Measurements from ENCODE around the gene JSRP1.

JSRP1 gene

DNA sequence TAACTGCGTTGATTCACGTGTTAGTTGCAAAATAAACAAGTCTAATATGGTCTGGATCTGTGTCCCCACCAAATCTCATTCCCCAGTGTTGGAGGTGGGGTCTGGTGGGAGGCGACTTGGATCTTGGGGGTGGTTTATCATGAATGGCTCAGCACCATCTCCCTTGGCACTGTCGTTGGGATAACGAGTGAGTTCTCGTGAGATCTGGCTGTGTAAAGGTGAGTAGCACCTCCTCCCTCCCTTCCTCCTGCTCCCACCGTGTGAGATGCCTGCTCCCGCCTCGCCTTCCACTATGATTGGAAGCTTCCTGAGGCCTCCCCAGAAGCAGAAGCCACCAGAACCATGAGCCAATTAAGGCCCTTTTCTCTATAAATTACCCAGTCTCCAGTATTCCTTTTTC lies 20.9 kb upstream of the JSRP1 start:
- no peaks in the 10 kb centered on the region for H3K27me3 ChIP-seq (ENCODE audit: insufficient read depth, low read length, poor library complexity)
- H3K27ac ChIP-seq (ENCODE audit: low read depth, low read length): no peak overlapping the region
- no peak overlapping the region for H2BK5ac ChIP-seq (ENCODE audit: low read length)
- H3K56ac ChIP-seq (ENCODE audit: low read length): no peak overlapping the region
- no peak overlapping the region for H4K5ac ChIP-seq (ENCODE audit: low read length)
- H3K9ac ChIP-seq (ENCODE audit: low read length): no peak overlapping the region
- H3K4me2 ChIP-seq (ENCODE audit: low read length): no peak overlapping the region
- H3K79me2 ChIP-seq (ENCODE audit: control insufficient read depth, insufficient read depth, low read length): peaks cover 11% of the 10 kb centered on the region
- WGBS (ENCODE audit: extremely low coverage, insufficient coverage, low lambda C conversion rate): no CpG with 5 or more reads among the region's 9 CpGs
- no peak overlapping the region for H4K8ac ChIP-seq (ENCODE audit: low read depth, low read length)
- H2BK120ac ChIP-seq (ENCODE audit: low read depth, low read length): no peak overlapping the region
- H3K36me3 ChIP-seq (ENCODE audit: control insufficient read depth, insufficient read depth, low read length): peaks cover 3% of the 10 kb centered on the region
- no peak overlapping the region for H3K18ac ChIP-seq (ENCODE audit: low read length)
- H3K4me3 ChIP-seq (ENCODE audit: low read length): no peak overlapping the region
- no peaks in the 10 kb centered on the region for H3K4me1 ChIP-seq (ENCODE audit: control insufficient read depth, low read depth, low read length)
- no peak overlapping the region for H3K4ac ChIP-seq (ENCODE audit: low read depth, low read length)
- H3K23ac ChIP-seq (ENCODE audit: low read length): no peak overlapping the region
- no peak overlapping the region for H2BK15ac ChIP-seq (replicated peaks; ENCODE audit: low read depth)
- DNase-seq: no peak
- H2AK5ac ChIP-seq (ENCODE audit: low read length): no peak overlapping the region
- H3K79me1 ChIP-seq (ENCODE audit: low read length): peaks cover 7% of the 10 kb centered on the region

DNA sequence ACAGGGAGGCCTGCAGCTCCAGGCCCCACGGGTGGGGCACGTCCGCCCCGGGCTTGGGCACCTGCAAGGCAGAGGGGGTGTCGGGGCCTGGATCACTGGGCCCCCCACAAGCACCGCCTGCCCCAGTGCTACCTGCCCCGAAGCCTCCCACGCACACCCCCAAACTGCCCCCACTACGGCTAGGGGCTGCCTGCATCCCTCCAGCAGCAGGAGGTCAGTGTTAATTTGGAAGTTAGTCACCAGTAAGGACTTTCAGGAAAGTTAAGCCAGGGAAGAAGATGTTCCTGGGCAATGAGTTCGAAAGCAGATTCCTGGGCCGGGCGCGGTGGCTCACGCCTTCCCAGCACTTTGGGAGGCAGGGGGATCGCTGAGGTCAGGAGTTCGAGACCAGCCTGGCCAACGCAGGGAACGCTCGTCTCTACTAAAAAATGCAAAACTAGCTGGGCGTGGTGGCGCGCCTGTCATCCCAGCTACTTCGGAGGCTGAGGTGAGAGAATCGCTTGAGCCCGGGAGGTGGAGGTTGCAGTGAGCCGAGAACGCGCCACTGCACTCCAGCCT lies 20.3 kb upstream of the JSRP1 start:
- Histone ChIP-seq H3K4me1 (ENCODE audit: control insufficient read depth, low read depth, low read length) (no peaks in the 10 kb centered on the region), H4K5ac (ENCODE audit: low read length) (no peak overlapping the region), H3K23ac (ENCODE audit: low read length) (no peak overlapping the region), H2BK5ac (ENCODE audit: low read length) (no peak overlapping the region), H3K27ac (ENCODE audit: low read depth, low read length) (no peak overlapping the region), H3K27me3 (ENCODE audit: insufficient read depth, low read length, poor library complexity) (no peaks in the 10 kb centered on the region), H3K18ac (ENCODE audit: low read length) (no peak overlapping the region), H3K4me2 (ENCODE audit: low read length) (no peak overlapping the region), H3K36me3 (ENCODE audit: control insufficient read depth, insufficient read depth, low read length) (peaks cover 5% of the 10 kb centered on the region), H2AK5ac (ENCODE audit: low read length) (no peak overlapping the region), H3K56ac (ENCODE audit: low read length) (no peak overlapping the region), H2BK15ac (replicated peaks; ENCODE audit: low read depth) (no peak overlapping the region), H3K4me3 (ENCODE audit: low read length) (no peak overlapping the region), H3K79me2 (ENCODE audit: control insufficient read depth, insufficient read depth, low read length) (peaks cover 16% of the 10 kb centered on the region), H3K9ac (ENCODE audit: low read length) (no peak overlapping the region), H2BK120ac (ENCODE audit: low read depth, low read length) (no peak overlapping the region), H3K4ac (ENCODE audit: low read depth, low read length) (no peak overlapping the region), H3K79me1 (ENCODE audit: low read length) (peaks cover 7% of the 10 kb centered on the region), H4K8ac (ENCODE audit: low read depth, low read length) (no peak overlapping the region)
- no peak for DNase-seq
- WGBS (ENCODE audit: extremely low coverage, insufficient coverage, low lambda C conversion rate): no CpG with 5 or more reads among the region's 28 CpGs

DNA sequence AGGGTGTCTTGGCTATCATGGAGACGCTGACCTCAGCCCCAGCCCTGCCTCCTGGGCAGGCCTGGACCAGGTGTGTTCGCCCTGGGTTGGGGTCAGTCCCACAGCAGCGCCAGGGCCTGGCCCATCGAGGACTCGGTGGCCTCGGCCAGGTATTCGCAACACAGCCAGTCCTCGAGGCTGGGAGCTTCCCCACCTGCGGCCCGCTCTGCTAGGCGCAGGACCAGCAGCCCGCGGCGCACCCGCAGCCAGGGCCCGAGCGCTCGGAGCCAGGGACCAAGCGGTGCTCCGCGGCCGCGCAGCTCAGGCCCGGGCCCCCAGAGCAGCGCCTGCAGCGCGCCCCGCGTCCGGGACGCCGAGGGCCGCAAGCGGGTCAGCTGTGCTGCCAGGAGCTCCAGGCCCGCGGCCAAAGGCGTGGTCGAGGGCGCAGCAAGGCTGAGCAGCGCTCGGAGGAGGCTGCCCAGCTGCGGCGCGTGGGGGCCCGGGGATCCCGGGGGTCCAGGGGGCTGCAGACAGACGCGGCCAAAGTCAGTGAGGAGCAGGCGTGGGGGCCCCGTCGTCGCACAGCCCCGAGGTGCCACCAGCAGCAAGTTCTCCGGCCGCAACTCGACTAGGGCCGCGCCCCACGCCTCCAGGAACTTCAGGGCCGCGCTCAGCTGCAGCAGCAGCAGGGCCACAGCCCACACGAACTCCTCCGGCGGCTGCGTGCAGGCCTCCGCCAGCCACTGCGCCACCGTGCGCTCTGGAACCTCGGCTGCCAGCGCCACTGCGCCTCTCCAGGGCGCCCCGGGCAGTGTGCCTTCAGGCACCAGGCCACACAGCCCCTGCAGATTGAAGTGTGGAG lies 19.6 kb upstream of the JSRP1 start:
- no peak overlapping the region for H3K4ac ChIP-seq (ENCODE audit: low read depth, low read length)
- H3K36me3 ChIP-seq (ENCODE audit: control insufficient read depth, insufficient read depth, low read length): peaks cover 5% of the 10 kb centered on the region
- H3K56ac ChIP-seq (ENCODE audit: low read length): no peak overlapping the region
- no peak overlapping the region for H3K4me3 ChIP-seq (ENCODE audit: low read length)
- peaks cover 23% of the 10 kb centered on the region for H3K79me2 ChIP-seq (ENCODE audit: control insufficient read depth, insufficient read depth, low read length)
- H3K9ac ChIP-seq (ENCODE audit: low read length): no peak overlapping the region
- H4K5ac ChIP-seq (ENCODE audit: low read length): no peak overlapping the region
- no peak overlapping the region for H3K23ac ChIP-seq (ENCODE audit: low read length)
- no peak for DNase-seq
- no peak overlapping the region for H3K27ac ChIP-seq (ENCODE audit: low read depth, low read length)
- H2BK15ac ChIP-seq (replicated peaks; ENCODE audit: low read depth): no peak overlapping the region
- H2AK5ac ChIP-seq (ENCODE audit: low read length): no peak overlapping the region
- no peaks in the 10 kb centered on the region for H3K4me1 ChIP-seq (ENCODE audit: control insufficient read depth, low read depth, low read length)
- no peak overlapping the region for H2BK120ac ChIP-seq (ENCODE audit: low read depth, low read length)
- no peaks in the 10 kb centered on the region for H3K27me3 ChIP-seq (ENCODE audit: insufficient read depth, low read length, poor library complexity)
- no peak overlapping the region for H2BK5ac ChIP-seq (ENCODE audit: low read length)
- H3K18ac ChIP-seq (ENCODE audit: low read length): no peak overlapping the region
- H4K8ac ChIP-seq (ENCODE audit: low read depth, low read length): no peak overlapping the region
- H3K4me2 ChIP-seq (ENCODE audit: low read length): no peak overlapping the region
- no CpG with 5 or more reads among the region's 74 CpGs for WGBS (ENCODE audit: extremely low coverage, insufficient coverage, low lambda C conversion rate)
- H3K79me1 ChIP-seq (ENCODE audit: low read length): peaks cover 7% of the 10 kb centered on the region

DNA sequence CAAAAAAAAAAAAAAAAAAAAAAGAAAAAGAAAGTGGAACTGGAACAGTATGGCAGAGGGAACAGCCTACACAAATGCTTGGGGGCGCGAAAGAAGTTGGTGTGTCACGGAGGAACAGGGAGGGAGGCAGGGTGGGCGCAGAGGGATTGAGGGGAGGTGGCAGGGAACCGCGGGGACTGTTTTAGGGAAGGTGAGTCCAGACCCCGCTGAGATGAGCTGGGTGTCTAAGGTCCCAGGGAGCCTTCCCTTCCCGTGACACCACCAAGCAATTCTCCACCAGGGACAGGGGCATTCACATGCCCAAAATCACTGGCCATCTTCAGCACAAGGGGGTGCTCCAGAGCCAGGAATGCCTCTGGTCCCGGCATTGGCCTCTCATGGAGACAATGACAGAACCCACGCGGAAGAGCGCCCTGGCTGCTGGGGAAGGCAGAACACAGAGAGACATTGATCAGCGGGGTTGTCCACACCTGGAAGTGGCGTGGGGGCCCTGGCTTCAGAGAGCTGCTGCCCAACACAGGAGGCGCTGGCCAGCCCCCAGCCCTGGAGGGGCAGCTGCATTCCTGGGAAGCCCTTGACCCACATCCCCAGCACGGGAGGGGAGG lies 18.8 kb upstream of the JSRP1 start:
- no peak overlapping the region for H3K27ac ChIP-seq (ENCODE audit: low read depth, low read length)
- DNase-seq: peak; percentile 89
- H3K23ac ChIP-seq (ENCODE audit: low read length): no peak overlapping the region
- no peak overlapping the region for H2BK120ac ChIP-seq (ENCODE audit: low read depth, low read length)
- no peak overlapping the region for H2BK15ac ChIP-seq (replicated peaks; ENCODE audit: low read depth)
- no peak overlapping the region for H3K4ac ChIP-seq (ENCODE audit: low read depth, low read length)
- no CpG with 5 or more reads among the region's 16 CpGs for WGBS (ENCODE audit: extremely low coverage, insufficient coverage, low lambda C conversion rate)
- H3K18ac ChIP-seq (ENCODE audit: low read length): no peak overlapping the region
- H3K4me3 ChIP-seq (ENCODE audit: low read length): no peak overlapping the region
- H3K4me2 ChIP-seq (ENCODE audit: low read length): no peak overlapping the region
- H2BK5ac ChIP-seq (ENCODE audit: low read length): no peak overlapping the region
- peaks cover 31% of the 10 kb centered on the region for H3K79me2 ChIP-seq (ENCODE audit: control insufficient read depth, insufficient read depth, low read length)
- H3K27me3 ChIP-seq (ENCODE audit: insufficient read depth, low read length, poor library complexity): no peaks in the 10 kb centered on the region
- peaks cover 5% of the 10 kb centered on the region for H3K36me3 ChIP-seq (ENCODE audit: control insufficient read depth, insufficient read depth, low read length)
- peaks cover 7% of the 10 kb centered on the region for H3K79me1 ChIP-seq (ENCODE audit: low read length)
- H3K4me1 ChIP-seq (ENCODE audit: control insufficient read depth, low read depth, low read length): no peaks in the 10 kb centered on the region
- no peak overlapping the region for H3K9ac ChIP-seq (ENCODE audit: low read length)
- peak overlapping the region; percentile 49 for H3K56ac ChIP-seq (ENCODE audit: low read length)
- H4K8ac ChIP-seq (ENCODE audit: low read depth, low read length): no peak overlapping the region
- no peak overlapping the region for H2AK5ac ChIP-seq (ENCODE audit: low read length)
- H4K5ac ChIP-seq (ENCODE audit: low read length): no peak overlapping the region

DNA sequence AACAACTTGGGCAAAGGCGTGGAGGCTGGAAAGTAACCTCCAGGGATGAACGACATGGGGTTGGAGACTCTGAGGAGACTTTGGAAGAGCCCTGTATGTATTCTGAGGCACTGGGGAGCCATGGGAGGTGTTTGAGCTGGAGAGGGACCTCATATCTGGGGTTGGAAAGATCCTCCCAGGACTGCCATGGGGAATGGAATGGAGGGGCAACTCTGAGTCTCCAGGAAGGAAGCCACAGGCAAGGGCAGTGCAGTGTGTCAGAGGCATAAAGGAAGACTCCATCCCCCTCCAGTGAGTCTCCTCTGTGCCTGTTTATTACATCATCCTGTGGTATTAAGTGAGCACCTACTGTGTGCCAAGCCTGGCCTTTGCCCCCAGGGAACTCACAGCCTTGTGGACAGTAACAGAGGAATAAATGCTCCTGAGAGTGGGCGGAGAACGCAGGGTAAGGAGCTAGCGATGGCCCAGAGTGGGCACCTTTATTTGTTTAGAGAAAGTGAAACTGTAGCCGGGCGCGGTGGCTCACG lies 18.0 kb upstream of the JSRP1 start:
- whole genome bisulfite sequencing (ENCODE audit: extremely low coverage, insufficient coverage, low lambda C conversion rate): no CpG with 5 or more reads among the region's 9 CpGs
- H3K27ac ChIP-seq (ENCODE audit: low read depth, low read length): no peak overlapping the region
- no peak overlapping the region for H2AK5ac ChIP-seq (ENCODE audit: low read length)
- no peak overlapping the region for H2BK15ac ChIP-seq (replicated peaks; ENCODE audit: low read depth)
- no peak overlapping the region for H4K5ac ChIP-seq (ENCODE audit: low read length)
- no peak overlapping the region for H3K4me3 ChIP-seq (ENCODE audit: low read length)
- DNase-seq: no peak
- H3K18ac ChIP-seq (ENCODE audit: low read length): no peak overlapping the region
- peaks cover 38% of the 10 kb centered on the region for H3K79me2 ChIP-seq (ENCODE audit: control insufficient read depth, insufficient read depth, low read length)
- H3K27me3 ChIP-seq (ENCODE audit: insufficient read depth, low read length, poor library complexity): no peaks in the 10 kb centered on the region
- no peak overlapping the region for H2BK120ac ChIP-seq (ENCODE audit: low read depth, low read length)
- peak overlapping the region; percentile 15 for H3K23ac ChIP-seq (ENCODE audit: low read length)
- H4K8ac ChIP-seq (ENCODE audit: low read depth, low read length): no peak overlapping the region
- peaks cover 7% of the 10 kb centered on the region for H3K79me1 ChIP-seq (ENCODE audit: low read length)
- no peak overlapping the region for H3K4ac ChIP-seq (ENCODE audit: low read depth, low read length)
- no peaks in the 10 kb centered on the region for H3K4me1 ChIP-seq (ENCODE audit: control insufficient read depth, low read depth, low read length)
- peaks cover 5% of the 10 kb centered on the region for H3K36me3 ChIP-seq (ENCODE audit: control insufficient read depth, insufficient read depth, low read length)
- H2BK5ac ChIP-seq (ENCODE audit: low read length): no peak overlapping the region
- H3K4me2 ChIP-seq (ENCODE audit: low read length): no peak overlapping the region
- peak overlapping the region; percentile 51 for H3K9ac ChIP-seq (ENCODE audit: low read length)
- peak overlapping the region; percentile 65 for H3K56ac ChIP-seq (ENCODE audit: low read length)
